ENCODE results near the gene TUBB3.

The TUBB3 gene

DNA sequence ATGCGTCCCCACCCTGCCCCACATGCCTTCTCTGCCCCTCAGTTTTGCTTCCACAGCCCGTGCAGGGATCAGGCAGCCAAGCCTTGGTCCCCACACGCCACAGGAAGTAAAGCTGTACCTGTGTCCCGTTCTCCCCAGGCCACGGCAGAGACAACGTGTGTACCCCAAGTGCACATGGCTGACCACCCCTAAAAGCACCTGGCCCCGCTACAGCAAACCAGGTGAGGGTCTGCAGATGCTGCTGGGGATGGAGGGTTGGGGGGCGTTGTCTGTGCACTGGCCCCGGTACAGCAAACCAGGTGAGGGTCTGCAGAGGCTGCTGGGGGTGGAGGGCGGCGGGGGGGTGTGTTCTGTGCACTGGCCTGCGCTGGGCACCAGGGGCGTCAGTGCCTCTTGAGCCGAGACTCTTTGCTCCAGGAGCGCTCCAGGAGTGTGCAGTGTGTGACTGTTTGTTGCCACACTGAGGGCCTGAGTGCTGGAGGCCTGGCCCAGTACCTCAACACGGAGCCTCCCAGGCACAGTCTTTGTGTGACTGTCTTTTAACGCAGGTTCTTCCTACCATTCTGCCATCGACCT is 31.0 kb upstream of the TUBB3 start:
- Histone ChIP-seq H3K36me3 (peaks cover 97% of the 10 kb centered on the region), H3K9me3 (no peaks in the 10 kb centered on the region), H3K4me3 (ENCODE audit: low read depth in 1 of 2, low read length in 1 of 2) (no peak overlapping the region), H3K27ac (no peak overlapping the region), H3K4me1 (ENCODE audit: control insufficient read depth in 1 of 2, insufficient read depth in 1 of 2, low read depth in 1 of 2, low read length in 1 of 2) (no peaks in the 10 kb centered on the region), H3K27me3 (no peaks in the 10 kb centered on the region)
- TF ChIP-seq CTCF (IDR thresholded peaks at IDR 0.05), result no peak

DNA sequence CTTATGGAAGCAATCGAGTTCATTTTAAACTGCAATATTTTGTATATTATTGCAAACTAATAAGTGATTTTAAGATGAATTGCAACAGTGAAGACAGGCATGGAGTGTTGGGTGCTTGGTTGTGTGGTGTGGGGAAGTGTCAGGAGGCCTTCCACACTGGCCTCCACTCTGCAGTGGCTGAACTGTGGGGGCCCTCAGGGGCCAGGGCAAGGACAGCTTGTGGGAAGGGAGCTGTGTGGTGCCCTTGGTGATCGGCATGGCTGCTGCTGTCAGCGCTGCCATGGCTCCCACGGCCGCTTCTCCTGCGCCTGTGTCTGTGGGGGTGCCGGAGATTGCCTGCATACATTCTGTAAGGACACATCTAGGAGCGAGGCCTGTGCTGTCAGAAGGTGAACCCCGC is 30.5 kb upstream of the TUBB3 start:
- no peaks in the 10 kb centered on the region for H3K27me3 ChIP-seq
- H3K4me1 ChIP-seq (ENCODE audit: control insufficient read depth in 1 of 2, insufficient read depth in 1 of 2, low read depth in 1 of 2, low read length in 1 of 2), result no peaks in the 10 kb centered on the region
- no peak for TF ChIP-seq CTCF (IDR thresholded peaks at IDR 0.05)
- H3K27ac ChIP-seq, result no peak overlapping the region
- H3K36me3 ChIP-seq, result peaks cover 97% of the 10 kb centered on the region
- H3K4me3 ChIP-seq (ENCODE audit: low read depth in 1 of 2, low read length in 1 of 2), result no peak overlapping the region
- H3K9me3 ChIP-seq, result no peaks in the 10 kb centered on the region

GRCh38 chr16:89893642-89894548 is 29.2 kb upstream of the TUBB3 start:
- TF ChIP-seq CTCF (IDR thresholded peaks at IDR 0.05), result no peak
- Histone ChIP-seq H3K27me3 (no peaks in the 10 kb centered on the region), H3K9me3 (no peaks in the 10 kb centered on the region), H3K27ac (no peak overlapping the region), H3K36me3 (peaks cover 98% of the 10 kb centered on the region), H3K4me3 (ENCODE audit: low read depth in 1 of 2, low read length in 1 of 2) (no peak overlapping the region), H3K4me1 (ENCODE audit: control insufficient read depth in 1 of 2, insufficient read depth in 1 of 2, low read depth in 1 of 2, low read length in 1 of 2) (no peaks in the 10 kb centered on the region)

GRCh38 chr16:89895482-89896250 is 27.5 kb upstream of the TUBB3 start:
- H3K27me3 ChIP-seq, result no peaks in the 10 kb centered on the region
- H3K9me3 ChIP-seq, result no peaks in the 10 kb centered on the region
- TF ChIP-seq CTCF (IDR thresholded peaks at IDR 0.05), result no peak
- peaks cover 100% of the 10 kb centered on the region for H3K36me3 ChIP-seq
- no peak overlapping the region for H3K4me3 ChIP-seq (ENCODE audit: low read depth in 1 of 2, low read length in 1 of 2)
- H3K27ac ChIP-seq, result no peak overlapping the region
- no peaks in the 10 kb centered on the region for H3K4me1 ChIP-seq (ENCODE audit: control insufficient read depth in 1 of 2, insufficient read depth in 1 of 2, low read depth in 1 of 2, low read length in 1 of 2)

- H3K27me3 ChIP-seq, result no peaks in the 10 kb centered on the region
- H3K4me1 ChIP-seq (ENCODE audit: control insufficient read depth in 1 of 2, insufficient read depth in 1 of 2, low read depth in 1 of 2, low read length in 1 of 2), result no peaks in the 10 kb centered on the region
- no peaks in the 10 kb centered on the region for H3K9me3 ChIP-seq
- TF ChIP-seq CTCF (IDR thresholded peaks at IDR 0.05), result no peak
- H3K4me3 ChIP-seq (ENCODE audit: low read depth in 1 of 2, low read length in 1 of 2), result no peak overlapping the region
- H3K36me3 ChIP-seq, result peaks cover 91% of the 10 kb centered on the region
- no peak overlapping the region for H3K27ac ChIP-seq
Observed at GRCh38 chr16:89897204-89897603, 25.9 kb upstream of the TUBB3 start.

Measured in neutrophil (primary cell).